Omental fat pad (tissue), 4 donors: ENCODE measurements around the gene TOR4A. TPM values are rescaled to one million over a fixed set of nuclear protein-coding genes. Genes with fewer than 3 reads are reported as not detected.
"Not testable (repeated sequence)": the region's sequence is repeated elsewhere in the genome, so short reads cannot be mapped to it uniquely, and the experiment has no call there.

ENCODE experiments used
- ATAC-seq: fragments of 150-250 bp; one replicate; pipeline ENCODE4 v1.9.1; 2016; ENCODE audit warnings: mild to moderate bottlenecking, moderate library complexity; ENCODE audit not compliant: low FRiP score
- DNase-seq: peaks from one replicate; pipeline ENCODE4 v3.0.0-alpha.2; 2019; ENCODE audit warnings: low spot score
- total RNA-seq, 4 donors: library from RNA; depleted of rRNA; stranded (reverse); fragments of >200 nt; gene quantifications; one replicate each; pipeline ENCODE4 v1.1.0, GENCODE V29; 2016
- TF ChIP-seq, protein P1 (sequence below), 3 donors: fragments of 450-650 bp; IDR thresholded peaks; one replicate each; pipeline ENCODE4 v1.5.1; 2016 to 2017; ENCODE audit warnings: antibody characterized with exemption in 3 of 3, mild to moderate bottlenecking in 3 of 3, moderate library complexity in 2 of 3

TOR4A gene
- total RNA-seq, 4 donors from 2014 or later: 9.8 to 17.7 (median 11.6) TPM

DNA sequence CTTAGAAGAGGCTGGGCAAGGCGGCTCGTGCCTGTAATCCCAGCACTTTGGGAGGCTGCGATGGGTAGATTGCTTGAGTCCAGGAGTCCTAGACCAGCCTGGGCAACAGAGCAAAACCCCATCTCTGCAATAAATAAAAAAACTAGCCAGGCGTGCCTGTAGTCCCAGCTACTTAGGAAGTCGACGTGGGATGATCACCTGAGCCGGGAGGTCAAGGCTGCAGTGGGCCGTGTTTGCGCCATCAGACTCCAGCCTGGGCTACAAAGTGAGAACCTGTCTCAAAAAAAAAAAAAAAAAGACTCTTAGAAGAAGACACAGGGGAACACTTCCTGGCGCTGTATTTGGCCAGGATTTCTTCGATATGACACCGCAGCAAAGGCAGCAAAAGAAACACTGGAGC lies 48.3 kb downstream of the TOR4A start:
- TF ChIP-seq, protein P1, sequence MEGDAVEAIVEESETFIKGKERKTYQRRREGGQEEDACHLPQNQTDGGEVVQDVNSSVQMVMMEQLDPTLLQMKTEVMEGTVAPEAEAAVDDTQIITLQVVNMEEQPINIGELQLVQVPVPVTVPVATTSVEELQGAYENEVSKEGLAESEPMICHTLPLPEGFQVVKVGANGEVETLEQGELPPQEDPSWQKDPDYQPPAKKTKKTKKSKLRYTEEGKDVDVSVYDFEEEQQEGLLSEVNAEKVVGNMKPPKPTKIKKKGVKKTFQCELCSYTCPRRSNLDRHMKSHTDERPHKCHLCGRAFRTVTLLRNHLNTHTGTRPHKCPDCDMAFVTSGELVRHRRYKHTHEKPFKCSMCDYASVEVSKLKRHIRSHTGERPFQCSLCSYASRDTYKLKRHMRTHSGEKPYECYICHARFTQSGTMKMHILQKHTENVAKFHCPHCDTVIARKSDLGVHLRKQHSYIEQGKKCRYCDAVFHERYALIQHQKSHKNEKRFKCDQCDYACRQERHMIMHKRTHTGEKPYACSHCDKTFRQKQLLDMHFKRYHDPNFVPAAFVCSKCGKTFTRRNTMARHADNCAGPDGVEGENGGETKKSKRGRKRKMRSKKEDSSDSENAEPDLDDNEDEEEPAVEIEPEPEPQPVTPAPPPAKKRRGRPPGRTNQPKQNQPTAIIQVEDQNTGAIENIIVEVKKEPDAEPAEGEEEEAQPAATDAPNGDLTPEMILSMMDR (IDR thresholded peaks at IDR 0.05): no peak
- DNase-seq: no peak
- ATAC-seq: no peak

DNA sequence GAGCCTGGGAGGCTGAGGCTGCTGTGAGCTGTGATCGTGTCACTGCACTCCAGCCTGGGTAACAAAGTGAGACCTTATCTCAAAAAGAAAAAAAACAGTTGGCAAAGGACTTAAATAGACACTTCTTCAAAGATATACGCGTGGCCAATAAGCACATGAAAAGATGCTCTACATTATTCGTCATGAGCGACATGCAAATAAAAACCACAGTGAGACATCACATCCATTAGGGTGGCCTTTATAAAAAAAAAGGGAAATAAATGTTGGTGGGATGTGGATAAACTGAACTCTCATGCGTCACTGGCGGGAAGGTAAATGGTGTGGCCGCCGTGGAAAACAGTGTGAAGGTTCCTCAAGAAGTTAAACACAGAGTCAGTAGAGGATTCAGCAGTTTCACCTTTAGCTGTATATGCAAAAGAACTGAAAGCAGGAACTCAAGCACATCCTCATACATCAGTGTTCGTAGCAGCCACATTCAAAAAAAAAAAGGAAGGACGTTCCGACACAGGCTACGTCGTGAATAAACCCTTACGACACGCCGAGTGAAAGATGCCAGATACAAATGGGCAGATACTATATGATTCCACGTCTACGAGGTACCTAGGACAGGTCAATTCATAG lies 49.0 kb downstream of the TOR4A start:
- no peak for DNase-seq
- no peak for ATAC-seq
- TF ChIP-seq, protein P1 (IDR thresholded peaks at IDR 0.05): no peak

DNA sequence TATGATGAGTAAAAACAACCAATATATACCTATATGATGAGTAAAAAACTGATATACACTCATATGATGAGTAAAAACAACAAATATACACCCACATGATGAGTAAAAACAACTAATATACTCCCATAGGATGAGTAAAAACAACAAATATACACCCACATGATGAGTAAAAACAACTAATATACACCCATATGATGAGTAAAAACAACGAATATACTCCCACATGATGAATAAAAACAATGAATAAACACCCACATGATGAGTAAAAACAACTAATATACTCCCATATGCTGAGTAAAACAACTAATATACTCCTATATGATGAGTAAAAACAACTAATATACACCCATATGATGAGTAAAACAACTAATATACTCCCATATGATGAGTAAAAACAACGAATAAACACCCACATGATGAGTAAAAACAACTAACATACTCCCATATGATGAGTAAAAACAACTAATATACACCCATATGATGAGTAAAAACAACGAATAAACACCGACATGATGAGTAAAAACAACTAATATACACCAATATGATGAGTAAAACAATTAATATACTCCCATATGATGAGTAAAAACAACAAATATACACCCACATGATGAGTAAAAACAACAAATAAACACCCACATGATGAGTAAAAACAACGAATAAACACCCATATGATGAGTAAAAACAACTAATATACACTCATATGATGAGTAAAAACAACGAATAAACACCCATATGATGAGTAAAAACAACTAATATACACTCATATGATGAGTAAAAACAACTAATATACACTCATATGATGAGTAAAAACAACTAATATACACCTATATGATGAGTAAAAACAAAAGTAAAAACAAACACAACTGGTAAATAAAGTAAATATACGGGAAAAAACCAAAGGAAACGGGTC lies 50.4 kb downstream of the TOR4A start:
- DNase-seq, ATAC-seq: not testable (repeated sequence)

DNA sequence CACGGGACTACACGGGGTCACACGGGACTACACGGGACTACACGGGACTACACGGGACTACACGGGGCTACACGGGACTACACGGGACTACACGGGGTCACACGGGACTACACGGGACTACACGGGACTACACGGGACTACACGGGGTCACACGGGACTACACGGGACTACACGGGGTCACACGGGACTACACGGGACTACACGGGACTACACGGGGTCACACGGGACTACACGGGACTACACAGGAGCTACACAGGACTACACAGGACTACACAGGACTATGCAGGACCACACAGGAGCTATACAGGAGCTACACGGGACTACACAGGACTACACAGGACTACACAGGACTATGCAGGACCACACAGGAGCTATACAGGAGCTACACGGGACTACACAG lies 52.1 kb downstream of the TOR4A start:
- DNase-seq, ATAC-seq: not testable (repeated sequence)

DNA sequence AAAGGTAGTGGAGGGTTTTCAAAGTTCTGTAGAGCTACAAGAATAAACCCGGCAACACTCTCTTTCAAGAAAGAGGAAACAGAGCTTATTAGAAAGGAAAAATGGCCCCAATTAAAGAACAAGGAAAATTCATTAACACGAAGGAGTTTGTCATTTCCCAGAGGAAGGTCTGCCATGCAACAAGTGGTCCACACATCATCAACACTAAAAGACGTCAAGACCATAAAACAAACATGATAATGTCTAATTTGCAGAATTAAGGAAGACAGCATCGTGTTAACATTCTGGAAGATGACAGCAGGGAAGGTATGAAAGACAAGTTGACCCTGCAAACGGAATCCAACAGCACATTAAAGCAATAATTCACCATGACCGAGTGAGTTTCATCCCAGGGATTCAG lies 53.2 kb downstream of the TOR4A start:
- ATAC-seq: no peak
- DNase-seq: no peak
- TF ChIP-seq, protein P1 (IDR thresholded peaks at IDR 0.05): no peak

DNA sequence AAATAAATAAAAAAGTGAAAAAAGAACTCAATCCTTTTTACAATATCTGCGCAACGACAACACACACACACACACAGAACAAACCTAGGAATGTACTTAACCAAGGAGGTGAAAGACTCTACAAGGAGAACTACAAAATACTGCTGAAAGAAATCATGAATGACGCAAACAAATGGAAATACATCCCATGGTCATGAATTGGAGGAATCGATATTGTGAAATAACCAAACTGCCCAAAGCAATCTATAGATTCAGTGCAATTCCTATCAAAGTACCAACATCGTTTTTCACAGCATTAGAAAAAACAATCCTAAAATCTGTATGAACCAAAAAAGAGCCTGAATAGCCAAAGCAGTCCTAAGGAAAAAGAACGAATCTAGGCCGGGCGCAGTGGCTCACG lies 54.4 kb downstream of the TOR4A start:
- ATAC-seq (no peak), DNase-seq (no peak)
- TF ChIP-seq, protein P1 (IDR thresholded peaks at IDR 0.05): no peak

Other genes with a start within 250 kb of the TOR4A start
- 10 to 100 TPM; 15.4 to 31.5 (median 25.9) TPM for gene ABCA2, start 249.5 kb upstream of the TOR4A start, total RNA-seq
- gene FUT7, start 245.6 kb upstream of the TOR4A start, total RNA-seq: 1 to 10 TPM in 1 of 4 donors, under 1 TPM in 2, not detected in 1; 0.19 to 3.6 (median 0.31) TPM
- gene NPDC1, start 231.5 kb upstream of the TOR4A start, total RNA-seq: 10 to 100 TPM; 37.2 to 70.5 (median 58.5) TPM
- gene ENTPD2, start 223.7 kb upstream of the TOR4A start, total RNA-seq: under 1 TPM in 3 of 4 donors, not detected in 1; 0.25 to 0.72 (median 0.28) TPM
- gene SAPCD2, start 207.2 kb upstream of the TOR4A start, total RNA-seq: 1 to 10 TPM in 1 of 4 donors, under 1 TPM in 2, not detected in 1; 0.13 to 1.8 (median 0.37) TPM
- 10 to 100 TPM in 2 of 4 donors, 1 to 10 TPM in 2; 5.2 to 12.8 (median 9.7) TPM for gene UAP1L1, start 200.2 kb upstream of the TOR4A start, total RNA-seq
- gene MAN1B1, start 190.7 kb upstream of the TOR4A start, total RNA-seq: 10 to 100 TPM; 30.2 to 39.9 (median 33.9) TPM
- 100 to 1,000 TPM in 3 of 4 donors, 10 to 100 TPM in 1; 91.8 to 132 (median 119) TPM for gene DPP7, start 163.0 kb upstream of the TOR4A start, total RNA-seq
- not detected for gene GRIN1, start 138.6 kb upstream of the TOR4A start, total RNA-seq
- gene LRRC26, start 107.7 kb upstream of the TOR4A start, total RNA-seq: not detected
- gene TMEM210, start 105.7 kb upstream of the TOR4A start, total RNA-seq: not detected
- gene ANAPC2, start 89.2 kb upstream of the TOR4A start, total RNA-seq: 10 to 100 TPM; 17.4 to 38.8 (median 22.8) TPM
- gene SSNA1, start 89.0 kb upstream of the TOR4A start, total RNA-seq: 10 to 100 TPM; 51.2 to 78.2 (median 67.1) TPM
- gene TPRN, start 77.0 kb upstream of the TOR4A start, total RNA-seq: 1 to 10 TPM; 3.6 to 6.5 (median 4.9) TPM
- gene TMEM203, start 72.1 kb upstream of the TOR4A start, total RNA-seq: 10 to 100 TPM; 21.6 to 29.1 (median 27.1) TPM
- gene NDOR1, start 72.0 kb upstream of the TOR4A start, total RNA-seq: 1 to 10 TPM; 5.6 to 6.6 (median 6.1) TPM
- 1 to 10 TPM in 1 of 4 donors, under 1 TPM in 2, not detected in 1; 0.65 to 1.0 (median 0.72) TPM for gene RNF208, start 55.5 kb upstream of the TOR4A start, total RNA-seq
- under 1 TPM in 3 of 4 donors, not detected in 1; 0.36 to 0.65 (median 0.38) TPM for gene CYSRT1, start 52.6 kb upstream of the TOR4A start, total RNA-seq
- under 1 TPM in 1 of 4 donors, not detected in 3; 0.19 TPM for gene RNF224, start 50.2 kb upstream of the TOR4A start, total RNA-seq
- gene SLC34A3, start 46.8 kb upstream of the TOR4A start, total RNA-seq: not detected
- 100 to 1,000 TPM; 197 to 452 (median 288) TPM for gene TUBB4B, start 36.4 kb upstream of the TOR4A start, total RNA-seq
- gene STPG3, start 26.4 kb upstream of the TOR4A start, total RNA-seq: under 1 TPM in 1 of 4 donors, not detected in 3; 0.56 TPM
- gene NELFB, start 22.4 kb upstream of the TOR4A start, total RNA-seq: 10 to 100 TPM; 22.2 to 42.8 (median 34.2) TPM
- 10 to 100 TPM in 1 of 4 donors, 1 to 10 TPM in 3; 4.6 to 12.3 (median 7.2) TPM for gene NRARP, start 24.5 kb downstream of the TOR4A start, total RNA-seq
- gene EXD3, start 145.4 kb downstream of the TOR4A start, total RNA-seq: 10 to 100 TPM in 3 of 4 donors, 1 to 10 TPM in 1; 8.3 to 18.3 (median 10.5) TPM
- gene NOXA1, start 145.7 kb downstream of the TOR4A start, total RNA-seq: 1 to 10 TPM in 3 of 4 donors, under 1 TPM in 1; 0.84 to 3.8 (median 2.1) TPM
- not detected for gene ENTPD8, start 163.6 kb downstream of the TOR4A start, total RNA-seq
- gene NSMF, start 181.6 kb downstream of the TOR4A start, total RNA-seq: 10 to 100 TPM; 29.6 to 59.9 (median 31.5) TPM